ENCODE measurements around the gene GNB1L.

DNA sequence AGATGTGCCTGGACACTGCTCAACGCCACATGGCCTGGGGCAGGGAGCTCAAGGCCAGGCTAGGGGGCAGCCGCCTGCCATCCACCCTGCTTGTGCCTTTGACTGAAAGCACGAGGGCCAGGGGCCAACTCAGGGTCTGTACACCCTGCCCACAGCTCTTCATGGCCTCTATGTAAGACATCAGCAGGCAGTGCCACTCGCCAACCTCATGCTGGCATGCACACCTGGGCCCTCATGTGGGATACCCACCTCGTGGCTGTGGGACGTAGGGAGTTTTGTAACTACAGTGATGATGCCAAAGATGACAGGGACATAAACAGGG is 68.4 kb downstream of the GNB1L start:
- TF ChIP-seq, protein P1, sequence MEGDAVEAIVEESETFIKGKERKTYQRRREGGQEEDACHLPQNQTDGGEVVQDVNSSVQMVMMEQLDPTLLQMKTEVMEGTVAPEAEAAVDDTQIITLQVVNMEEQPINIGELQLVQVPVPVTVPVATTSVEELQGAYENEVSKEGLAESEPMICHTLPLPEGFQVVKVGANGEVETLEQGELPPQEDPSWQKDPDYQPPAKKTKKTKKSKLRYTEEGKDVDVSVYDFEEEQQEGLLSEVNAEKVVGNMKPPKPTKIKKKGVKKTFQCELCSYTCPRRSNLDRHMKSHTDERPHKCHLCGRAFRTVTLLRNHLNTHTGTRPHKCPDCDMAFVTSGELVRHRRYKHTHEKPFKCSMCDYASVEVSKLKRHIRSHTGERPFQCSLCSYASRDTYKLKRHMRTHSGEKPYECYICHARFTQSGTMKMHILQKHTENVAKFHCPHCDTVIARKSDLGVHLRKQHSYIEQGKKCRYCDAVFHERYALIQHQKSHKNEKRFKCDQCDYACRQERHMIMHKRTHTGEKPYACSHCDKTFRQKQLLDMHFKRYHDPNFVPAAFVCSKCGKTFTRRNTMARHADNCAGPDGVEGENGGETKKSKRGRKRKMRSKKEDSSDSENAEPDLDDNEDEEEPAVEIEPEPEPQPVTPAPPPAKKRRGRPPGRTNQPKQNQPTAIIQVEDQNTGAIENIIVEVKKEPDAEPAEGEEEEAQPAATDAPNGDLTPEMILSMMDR (conservative IDR thresholded peaks at IDR 0.05; ENCODE audit: low read depth, low read length): no peak
- no peak for TF ChIP-seq EZH2phosphoT487 (IDR thresholded peaks at IDR 0.05; ENCODE audit: borderline replicate concordance, low read length)
